Suppressor macrophage treated with lipopolysaccharide for 1 hour (primary cell): ENCODE data around the gene SOS2.
"Not testable (repeated sequence)": the region's sequence is repeated elsewhere in the genome, so short reads cannot be mapped to it uniquely, and the experiment has no call there.

Source experiments
- DNase-seq, 3 donors: peaks; one replicate each; pipeline ENCODE4 v3.0.0-alpha.2; 2020 to 2022

SOS2 gene

GRCh38 chr14:50083467-50084337 lies 147.7 kb downstream of the SOS2 start:
- DNase-seq: peak; percentile 65 to 80 (median 68)

GRCh38 chr14:50082784-50083466 lies 148.5 kb downstream of the SOS2 start:
- peak; percentile 90 to 91 (median 90) for DNase-seq

- no peak for DNase-seq
Observed at GRCh38 chr14:50082308-50082742, 149.1 kb downstream of the SOS2 start.

GRCh38 chr14:50079103-50079502 lies 152.3 kb downstream of the SOS2 start:
- not testable (repeated sequence) for DNase-seq

GRCh38 chr14:50073663-50074062 lies 157.7 kb downstream of the SOS2 start:
- not testable (repeated sequence) for DNase-seq

- no peak for DNase-seq
Observed at GRCh38 chr14:50072395-50072794, 159.0 kb downstream of the SOS2 start.

- DNase-seq: peak in 2 of 3 donors; percentile 42 to 47
Observed at GRCh38 chr14:50070840-50071548, 160.4 kb downstream of the SOS2 start.

GRCh38 chr14:50070230-50070629 lies 161.1 kb downstream of the SOS2 start:
- no peak for DNase-seq

- no peak for DNase-seq
Observed at GRCh38 chr14:50069325-50069724, 162.1 kb downstream of the SOS2 start.

- peak in 1 of 3 donors; percentile 14 for DNase-seq
Observed at GRCh38 chr14:50068496-50068895, 162.9 kb downstream of the SOS2 start.

- peak in 2 of 3 donors; percentile 24 to 26 for DNase-seq
Observed at GRCh38 chr14:50067723-50068495, 163.5 kb downstream of the SOS2 start.
